GM12878 (cell line): Measurements from ENCODE around the gene TRPM3. TPM values are rescaled to one million over a fixed set of nuclear protein-coding genes. Genes with fewer than 3 reads are reported as not detected.

ENCODE experiments used
- ATAC-seq: fragments of 200-7000 bp; cut with Tn5 transposase; 3 replicates; pipeline ENCODE4 v1.9.1; 2020; ENCODE audit warnings: mild to moderate bottlenecking, moderate library complexity
- BruUV-seq: library from RNA; stranded (reverse); fragments of 400-500 nt; replicated peaks from 2 replicates; lab custom pipeline; 2021; lab: Mats Ljungman, UMichigan
- CTCF ChIA-PET: fragments of 300-600 bp; sonication (Branson Sonifier 250); formaldehyde crosslinking; extraction: SDS; loops from one replicate; lab custom pipeline; 2021; ENCODE audit warnings: inconsistent platforms; lab: Yijun Ruan, JAX
- POLR2A ChIA-PET: fragments of 350-600 bp; formaldehyde crosslinking; extraction: SDS; loops from one replicate; lab custom pipeline; 2021; ENCODE audit warnings: inconsistent platforms; lab: Charles Lee
- RAD21 ChIA-PET: fragments of 300-600 bp; sonication (Branson Sonifier 250); formaldehyde crosslinking; loops from one replicate; lab custom pipeline; 2023; ENCODE audit warnings: antibody characterized with exemption; ENCODE audit not compliant: unreplicated experiment; lab: Charles Lee
- SMC1A ChIA-PET: fragments of 300-600 bp; sonication (Branson Sonifier 250); formaldehyde crosslinking; loops from one replicate; lab custom pipeline; 2023; ENCODE audit not compliant: unreplicated experiment, uncharacterized antibody; lab: Charles Lee
- DNase-seq: peaks from one replicate; pipeline ENCODE4 v3.0.0-alpha.2; 2011; ENCODE audit warnings: low read depth, low spot score
- FAIRE-seq: peaks from 3 replicates; lab custom pipeline; 2011; peaks lifted over from hg19 to GRCh38; lab: Jason Lieb, UNC
- H2AFZ ChIP-seq: 2 replicates; pipeline ENCODE4 v1.6.0; 2011; ENCODE audit warnings: low read depth, low read length, control low read depth; ENCODE audit not compliant: control insufficient read depth
- H3K27ac ChIP-seq: 2 replicates; pipeline ENCODE4 v1.5.1; 2011; ENCODE audit warnings: control low read depth; ENCODE audit not compliant: control insufficient read depth, insufficient read depth
- H3K27me3 ChIP-seq, 2 experiments: replicated peaks in 1 of 2; 2 replicates each; pipeline versions ENCODE4 v1.6.0 to v1.6.1; 2011; ENCODE audit warnings: low read length in 1 of 2; ENCODE audit not compliant: control insufficient read depth in 2 of 2, insufficient read depth in 2 of 2
- H3K36me3 ChIP-seq, 2 experiments: 2 replicates each; pipeline ENCODE4 v1.5.1; 2011; ENCODE audit warnings: low read length in 1 of 2; ENCODE audit not compliant: control insufficient read depth in 2 of 2, insufficient read depth in 2 of 2
- H3K4me1 ChIP-seq: 2 replicates; pipeline ENCODE4 v1.6.1; 2011; ENCODE audit warnings: mild to moderate bottlenecking, low read length, moderate library complexity, mixed read lengths; ENCODE audit not compliant: control insufficient read depth, insufficient read depth
- H3K4me2 ChIP-seq: 2 replicates; pipeline ENCODE4 v1.6.0; 2011; ENCODE audit warnings: control low read depth; ENCODE audit not compliant: control insufficient read depth, insufficient read depth
- H3K4me3 ChIP-seq: fragments of 200-600 bp; sonication (generic); 2 replicates; pipeline ENCODE4 v1.5.1; 2016
- H3K79me2 ChIP-seq: 2 replicates; pipeline ENCODE4 v1.6.0; 2011; ENCODE audit warnings: low read length; ENCODE audit not compliant: control insufficient read depth, insufficient read depth
- H3K9ac ChIP-seq: 2 replicates; pipeline ENCODE4 v1.8.0; 2011; ENCODE audit warnings: low read length, control low read depth, mixed read lengths; ENCODE audit not compliant: control insufficient read depth, insufficient read depth
- H3K9me3 ChIP-seq: replicated peaks from 3 replicates; pipeline ENCODE4 v1.5.1; 2011; ENCODE audit warnings: mild to moderate bottlenecking, low read length; ENCODE audit not compliant: control insufficient read depth, insufficient read depth
- H4K20me1 ChIP-seq: 2 replicates; pipeline ENCODE4 v1.6.0; 2011; ENCODE audit not compliant: control insufficient read depth, insufficient read depth
- BCL11A ChIP-seq: IDR thresholded peaks from 2 replicates; pipeline ENCODE4 v1.6.1; 2011; ENCODE audit warnings: low read depth, low read length
- CUX1 ChIP-seq: IDR thresholded peaks from 2 replicates; pipeline ENCODE4 v1.6.1; 2012; ENCODE audit warnings: improper control_type of control experiment, low read depth, low read length; ENCODE audit not compliant: insufficient replicate concordance
- E4F1 ChIP-seq: fragments of 450-650 bp; IDR thresholded peaks from 2 replicates; pipeline ENCODE4 v1.6.1; 2018; ENCODE audit warnings: borderline replicate concordance, mild to moderate bottlenecking; ENCODE audit not compliant: partially characterized antibody
- HDGF ChIP-seq: fragments of 450-650 bp; IDR thresholded peaks from 2 replicates; pipeline ENCODE4 v1.6.1; 2016; ENCODE audit warnings: antibody characterized with exemption
- KAT2A ChIP-seq: conservative IDR thresholded peaks from 2 replicates; pipeline ENCODE4 v1.6.1; 2011; ENCODE audit warnings: low read depth, low read length; ENCODE audit not compliant: control insufficient read depth
- KDM1A ChIP-seq: fragments of 200-600 bp; sonication (generic); IDR thresholded peaks from 2 replicates; pipeline ENCODE4 v1.6.1; 2016; ENCODE audit warnings: borderline replicate concordance
- LARP7 ChIP-seq: fragments of 450-650 bp; IDR thresholded peaks from 2 replicates; pipeline ENCODE4 v1.6.1; 2017; ENCODE audit warnings: mild to moderate bottlenecking
- MTA2 ChIP-seq: fragments of 450-650 bp; IDR thresholded peaks from 2 replicates; pipeline ENCODE4 v1.6.1; 2016; ENCODE audit warnings: low read depth, mild to moderate bottlenecking, moderate library complexity
- MYC ChIP-seq: IDR thresholded peaks from 2 replicates; pipeline ENCODE4 v1.6.1; 2011; ENCODE audit warnings: mild to moderate bottlenecking, low read length, moderate library complexity, inconsistent platforms; ENCODE audit not compliant: insufficient read depth, insufficient replicate concordance, insufficient read length, severe bottlenecking
- POLR2AphosphoS5 ChIP-seq: IDR thresholded peaks from 2 replicates; pipeline ENCODE4 v1.6.1; 2011; ENCODE audit warnings: mild to moderate bottlenecking, low read length, inconsistent platforms
- POU2F2 ChIP-seq: IDR thresholded peaks from 3 replicates; pipeline ENCODE4 v1.6.1; 2011; ENCODE audit warnings: low read depth, mild to moderate bottlenecking, low read length, borderline replicate concordance
- RB1 ChIP-seq: fragments of 450-650 bp; formaldehyde crosslinking; IDR thresholded peaks from 2 replicates; pipeline ENCODE4 v1.6.1; 2017; ENCODE audit warnings: mild to moderate bottlenecking, borderline replicate concordance
- RELB ChIP-seq: fragments of 450-650 bp; IDR thresholded peaks from 2 replicates; pipeline ENCODE4 v1.6.1; 2017; ENCODE audit warnings: low read depth, mild to moderate bottlenecking, moderate library complexity
- SMC3 ChIP-seq: IDR thresholded peaks from 2 replicates; pipeline ENCODE4 v1.6.1; 2011; ENCODE audit warnings: low read length, improper control_type of control experiment, borderline replicate concordance
- YBX1 ChIP-seq: fragments of 450-650 bp; IDR thresholded peaks from 2 replicates; pipeline ENCODE4 v1.6.1; 2016; ENCODE audit warnings: antibody characterized with exemption
- ZZZ3 ChIP-seq: IDR thresholded peaks from 2 replicates; pipeline ENCODE4 v1.6.1; 2011; ENCODE audit warnings: low read depth; ENCODE audit not compliant: control insufficient read depth, insufficient read length
- WGBS: methylation state at CpG from one replicate; pipeline ENCODE4 v1.1.6; 2016; ENCODE audit warnings: low lambda C conversion rate; ENCODE audit not compliant: insufficient replicate concordance, insufficient coverage; ENCODE audit errors: missing lambda C conversion rate; 5-methylcytosine and 5-hydroxymethylcytosine counted together
- in situ Hi-C: fragments of 300-500 bp; cut with MboI; formaldehyde crosslinking; loops from 9 replicates; pipeline ENCODE4 v1.14.3; 2018; ENCODE audit warnings: mixed read lengths
- intact Hi-C: fragments of 100-400 bp; cut with micrococcal nuclease; formaldehyde crosslinking; loops from one replicate; pipeline ENCODE4 v1.14.2; 2022; ENCODE audit not compliant: unreplicated experiment
- polyA plus RNA-seq, 11 experiments: library from polyadenylated mRNA; depleted of rRNA in 4 of 11; unstranded in 6 of 11; stranded (reverse) in 5 of 11; fragments of >200 nt; fragmentation: Nextera tagmentation in 4 of 11; fragmentation: Illumina TruSeq in 1 of 11; extraction: Ambion mirVana in 4 of 11; extraction: Trizol in 1 of 11; gene quantifications; 1 replicate in 1 of 11; 2 replicates in 10 of 11; pipeline versions ENCODE4 v1.2.1 to v1.2.3, GENCODE V29; 2011 to 2016; ENCODE audit warnings: inconsistent platforms in 2 of 11, missing spikeins in 2 of 11, low read depth in 1 of 11
- total RNA-seq, 4 experiments: library from RNA; depleted of rRNA in 3 of 4; stranded (reverse); fragments of >200 nt in 3 of 4; fragmentation: Illumina TruSeq in 1 of 4; extraction: Trizol in 1 of 4; gene quantifications; 2 replicates each; pipeline versions ENCODE4 v1.2.1 to v1.2.3, GENCODE V29; 2013 to 2021

Gene TRPM3
- total and polyA plus RNA-seq, 10 of the 15 experiments (the other 5 are each of a cell fraction or from before 2014, with no cell fraction given): not detected

DNA sequence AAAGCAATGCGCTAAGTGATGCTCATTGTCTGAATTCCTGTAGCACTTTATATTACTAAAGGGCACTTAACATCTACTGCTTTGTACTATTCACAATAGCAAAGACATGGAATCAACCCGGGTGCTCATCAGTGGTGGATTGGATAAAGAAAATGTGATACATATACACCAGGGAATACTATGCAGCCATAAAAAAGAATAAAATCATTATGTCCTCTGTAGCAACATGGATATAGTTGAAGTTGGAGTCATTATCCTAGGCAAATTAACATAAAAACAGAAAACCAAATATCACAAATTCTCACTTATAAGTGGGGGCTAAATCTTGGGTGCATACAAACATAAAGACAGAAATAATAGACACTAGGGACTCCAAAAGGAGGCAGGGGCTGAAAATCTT, 308.3 kb downstream of the TRPM3 start:
- intact Hi-C loops: no loop called here
- no peak overlapping the region for H2AFZ ChIP-seq
- no peak for TF ChIP-seq KAT2A
- TF ChIP-seq POU2F2: no peak
- TF ChIP-seq RB1: no peak
- no peak for TF ChIP-seq LARP7
- TF ChIP-seq RELB: no peak
- no peak for TF ChIP-seq YBX1
- TF ChIP-seq SMC3: no peak
- TF ChIP-seq KDM1A: no peak
- no peak for TF ChIP-seq CUX1
- TF ChIP-seq BCL11A: no peak
- no peak for TF ChIP-seq E4F1
- no peak for TF ChIP-seq MYC
- TF ChIP-seq ZZZ3: no peak
- TF ChIP-seq POLR2AphosphoS5: no peak
- no peak for TF ChIP-seq MTA2
- TF ChIP-seq HDGF: no peak
- TF ChIP-seq, all 136 proteins: peak for 0
- Histone ChIP-seq H3K36me3 (no peaks in the 10 kb centered on the region), H4K20me1 (no peaks in the 10 kb centered on the region), H3K79me2 (no peaks in the 10 kb centered on the region), H3K9ac (no peak overlapping the region), H3K4me3 (no peak overlapping the region), H3K4me1 (no peaks in the 10 kb centered on the region), H3K9me3 (no peaks in the 10 kb centered on the region), H3K27ac (no peak overlapping the region), H3K27me3 (no peaks in the 10 kb centered on the region; a peak in 1 of 4 replicates), H3K4me2 (no peak overlapping the region)
- in situ Hi-C loops: no loop called here
- ChIA-PET POLR2A (no interaction called here), RAD21 (no interaction called here), SMC1A (interaction anchor here (0.7 kb wide), 1 partner anchor 12 kb away, joined by 3 read pairs; no protein-coding TSS in a partner anchor), CTCF (no interaction called here)
- ATAC-seq: no peak
- WGBS: 68% methylated on average over 2 of the region's 2 CpGs
- DNase-seq: no peak
- no TSS peak for BruUV-seq
- FAIRE-seq: no peak
